GM12891 (cell line): ENCODE measurements around the gene AUH.
A peak's percentile ranks its signal among the peaks of the same experiment; 100 is the strongest.

Experiments used
- DNase-seq: peaks from one replicate; pipeline ENCODE4 v3.0.0; 2011; ENCODE audit warnings: low spot score; ENCODE audit not compliant: insufficient read length
- FAIRE-seq: peaks from 2 replicates; lab custom pipeline; 2011; peaks lifted over from hg19 to GRCh38; lab: Jason Lieb, UNC
- PAX5 ChIP-seq: IDR thresholded peaks from 2 replicates; pipeline ENCODE4 v1.6.1; 2011; ENCODE audit warnings: low read length, moderate library complexity, mild to moderate bottlenecking; ENCODE audit not compliant: insufficient read depth, severe bottlenecking
- POLR2A ChIP-seq: IDR thresholded peaks from 2 replicates; pipeline ENCODE4 v1.6.1; 2011; ENCODE audit warnings: low read depth, low read length, control low read depth
- POLR2AphosphoS5 ChIP-seq: IDR thresholded peaks from 2 replicates; pipeline ENCODE4 v1.6.1; 2011; ENCODE audit warnings: low read depth, low read length, control low read depth
- POU2F2 ChIP-seq: IDR thresholded peaks from 2 replicates; pipeline ENCODE4 v1.6.1; 2011; ENCODE audit warnings: low read depth, mild to moderate bottlenecking, control low read depth, low read length, moderate library complexity
- SPI1 ChIP-seq: IDR thresholded peaks from 2 replicates; pipeline ENCODE4 v1.6.1; 2011; ENCODE audit warnings: low read depth, low read length, control low read depth
- TAF1 ChIP-seq: IDR thresholded peaks from 2 replicates; pipeline ENCODE4 v1.6.1; 2011; ENCODE audit warnings: low read depth, low read length, control low read depth

The AUH gene

DNA sequence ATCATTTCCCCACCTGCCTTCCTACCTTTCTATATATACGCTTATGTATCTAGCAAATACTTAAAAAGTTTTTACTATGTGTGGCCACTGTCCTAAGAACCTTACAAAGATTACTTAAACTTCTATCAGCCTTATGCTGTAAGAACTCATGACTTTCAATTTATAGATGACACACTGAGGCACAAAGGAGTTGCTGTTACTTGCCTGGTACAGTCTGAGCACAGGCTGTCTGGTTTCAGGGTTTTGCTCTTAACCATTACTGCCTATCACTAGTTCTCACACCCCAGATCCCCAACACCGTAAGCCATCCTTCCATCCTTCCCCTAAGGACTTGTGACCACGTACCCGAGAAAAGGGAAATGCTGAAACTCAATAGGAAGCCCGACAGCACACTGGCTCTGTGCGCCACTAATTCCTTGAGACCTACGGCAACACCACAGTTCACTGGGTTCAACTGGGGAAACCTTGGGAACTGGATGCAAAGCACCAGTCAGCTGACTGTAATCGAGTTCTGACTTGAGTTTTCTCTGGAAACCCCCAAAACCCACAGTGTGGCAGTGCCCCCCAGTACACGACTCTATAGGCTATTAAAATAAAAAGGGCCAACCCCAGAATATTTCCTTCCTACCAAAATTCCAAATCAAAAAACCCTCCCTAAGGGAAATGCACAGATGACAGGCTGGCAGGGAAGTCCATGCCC, 56.0 kb downstream of the AUH start:
- FAIRE-seq (no peak), DNase-seq (no peak)
- TF ChIP-seq POLR2A (no peak), POLR2AphosphoS5 (no peak), SPI1 (no peak), PAX5 (no peak), TAF1 (no peak), POU2F2 (no peak)

DNA sequence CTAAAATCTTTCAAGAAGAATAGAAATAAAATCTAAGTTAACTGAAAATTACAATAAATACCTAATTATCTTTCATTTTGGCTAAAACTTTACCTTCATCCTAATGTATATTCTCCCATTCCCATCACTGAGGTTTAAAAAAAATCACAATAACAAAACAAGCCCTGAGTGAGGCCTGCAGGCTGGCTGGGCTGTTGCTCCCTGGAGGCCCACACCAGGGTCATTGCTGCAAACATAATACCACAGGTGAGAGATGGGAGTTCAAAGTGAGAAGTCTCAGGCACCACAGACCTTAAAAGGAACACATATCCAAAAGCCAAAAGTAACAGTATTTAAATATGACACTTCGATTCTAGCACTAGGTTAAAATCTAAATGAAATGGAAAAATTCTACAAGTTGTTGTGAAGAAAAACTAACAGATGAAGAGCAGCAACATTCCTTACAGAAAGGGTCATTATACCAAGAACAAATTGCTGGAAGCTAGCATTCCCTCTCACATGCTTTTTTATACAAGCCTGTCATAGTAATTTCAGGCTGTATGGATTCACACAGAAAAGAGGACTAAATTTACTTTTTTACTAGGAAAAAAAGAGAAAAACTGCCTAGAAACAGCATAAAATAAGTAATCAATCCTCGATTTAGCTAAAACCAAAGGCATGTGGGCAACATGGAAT, 57.8 kb downstream of the AUH start:
- no peak for DNase-seq
- no peak for FAIRE-seq
- TF ChIP-seq POLR2AphosphoS5 (no peak), PAX5 (no peak), POLR2A (no peak), POU2F2 (no peak), TAF1 (no peak), SPI1 (no peak)

GRCh38 chr9:91302831-91303230, 58.9 kb downstream of the AUH start:
- TF ChIP-seq POLR2A (no peak), SPI1 (peak; percentile 48; the same call in 1 of the 2 replicates)
- DNase-seq (no peak), FAIRE-seq (no peak)

GRCh38 chr9:91301161-91301560, 60.6 kb downstream of the AUH start:
- FAIRE-seq, result no peak
- TF ChIP-seq POLR2A, result no peak
- TF ChIP-seq POU2F2, result no peak
- no peak for TF ChIP-seq PAX5
- no peak for TF ChIP-seq SPI1
- TF ChIP-seq TAF1, result no peak
- TF ChIP-seq POLR2AphosphoS5, result no peak
- no peak for DNase-seq

DNA sequence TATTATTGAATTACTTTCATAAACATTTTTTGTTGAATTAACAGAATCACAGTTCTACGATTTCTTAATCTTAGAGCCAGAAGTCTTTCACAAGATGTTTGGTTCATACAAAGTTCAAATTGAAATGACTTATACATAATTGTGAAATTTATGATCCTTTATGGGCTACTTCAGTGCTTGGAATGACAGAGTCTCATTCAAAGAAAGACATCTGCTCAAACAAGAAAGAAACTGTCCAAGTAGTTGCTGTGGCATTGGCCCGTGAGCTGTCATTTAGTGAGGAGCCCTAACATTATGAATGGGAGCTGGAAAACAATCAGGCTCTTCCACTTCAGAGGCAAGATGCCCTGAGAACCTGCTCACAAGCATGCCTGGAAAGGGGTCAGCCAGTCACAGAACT, 63.4 kb downstream of the AUH start:
- FAIRE-seq, result no peak

DNA sequence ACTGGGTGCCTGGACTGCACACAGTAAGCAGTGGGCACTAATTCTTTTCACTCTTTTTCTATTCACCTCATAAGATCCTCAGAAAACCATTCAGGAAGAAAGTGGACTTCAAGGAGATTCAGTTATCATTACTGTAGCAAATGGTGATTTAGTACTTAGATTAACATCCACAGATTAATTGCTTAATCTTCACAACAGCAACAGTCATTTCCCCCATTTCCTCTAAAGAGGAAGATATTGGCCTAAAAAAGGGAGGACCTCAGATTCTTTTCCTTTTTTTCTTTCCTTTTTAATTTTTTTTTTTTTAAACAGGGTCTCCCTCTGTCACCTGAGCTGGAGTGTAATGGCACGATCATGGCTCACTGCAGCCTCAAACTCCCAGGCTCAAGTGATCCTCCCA, 64.4 kb downstream of the AUH start:
- DNase-seq (no peak), FAIRE-seq (no peak)
- TF ChIP-seq POU2F2 (no peak), POLR2AphosphoS5 (no peak), PAX5 (no peak), TAF1 (no peak), POLR2A (no peak), SPI1 (no peak)

More for the DNA sequence above, 63.4 kb downstream of the AUH start:
- TF ChIP-seq POU2F2 (no peak), SPI1 (no peak), POLR2A (no peak), POLR2AphosphoS5 (no peak), TAF1 (no peak), PAX5 (no peak)
- DNase-seq, result no peak

DNA sequence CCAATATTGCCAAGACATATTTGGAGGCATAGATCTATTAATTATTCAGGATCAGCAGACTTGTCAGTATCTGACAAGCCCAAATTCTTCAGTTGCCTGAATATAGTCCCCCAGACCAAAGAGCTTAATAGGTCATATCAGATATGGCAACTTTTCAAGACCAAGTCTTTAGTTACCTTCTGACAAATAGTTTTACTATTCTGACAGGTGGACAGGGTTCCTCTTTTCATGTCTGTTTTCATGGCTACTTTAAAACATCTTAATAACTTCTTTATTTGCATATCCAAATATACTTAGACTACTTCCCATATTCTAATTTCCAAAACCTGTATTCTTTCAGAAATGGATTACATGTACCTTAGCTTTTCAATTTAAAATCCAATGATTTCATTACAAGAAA, 65.4 kb downstream of the AUH start:
- TF ChIP-seq SPI1, result peak; percentile 34; the same call in 1 of the 2 replicates
- TF ChIP-seq POU2F2, result no peak
- no peak for TF ChIP-seq POLR2A
- DNase-seq (no peak), FAIRE-seq (no peak)

DNA sequence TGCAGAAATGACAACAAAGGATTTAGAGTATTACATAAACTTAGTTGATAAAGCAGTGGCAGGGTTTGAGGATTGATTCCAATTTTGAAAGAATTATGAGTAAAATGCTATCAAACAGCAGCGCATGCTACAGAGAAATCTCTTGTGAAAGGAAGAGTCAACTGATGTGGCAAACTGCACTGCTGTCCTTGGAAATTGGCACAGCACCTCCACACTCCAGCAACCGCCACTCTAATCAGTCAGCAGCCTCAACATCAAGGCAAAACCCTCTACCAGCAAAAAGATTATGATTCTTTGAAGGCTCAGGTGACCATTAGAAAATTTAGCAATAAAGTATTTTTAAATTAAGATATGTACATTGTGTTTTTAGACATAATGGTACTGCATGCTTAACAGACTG, 66.4 kb downstream of the AUH start:
- DNase-seq (no peak), FAIRE-seq (no peak)
- no peak for TF ChIP-seq POU2F2
- TF ChIP-seq TAF1, result no peak
- TF ChIP-seq POLR2AphosphoS5, result no peak
- TF ChIP-seq PAX5, result no peak

DNA sequence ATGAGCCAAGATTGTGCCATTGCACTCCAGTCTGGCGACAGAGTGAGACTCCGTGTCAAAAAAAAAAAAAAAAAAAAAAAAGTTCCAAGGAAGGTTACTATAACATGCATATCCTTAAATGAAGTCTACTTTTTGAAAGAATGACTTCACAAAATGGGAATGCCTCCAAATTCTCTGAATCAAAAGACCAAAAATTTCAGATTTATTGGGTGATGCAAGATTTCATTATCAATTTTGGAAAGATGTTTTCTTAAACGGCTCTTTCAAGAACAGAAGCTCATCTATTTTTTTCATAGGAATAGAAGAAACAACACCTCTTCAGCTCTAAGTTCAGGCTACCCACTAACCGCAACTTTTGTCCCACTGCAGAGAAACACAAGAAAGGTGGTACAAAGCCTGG, 69.9 kb downstream of the AUH start:
- TF ChIP-seq SPI1 (no peak), PAX5 (no peak), POLR2AphosphoS5 (no peak), POU2F2 (no peak), TAF1 (no peak), POLR2A (no peak)
- FAIRE-seq (no peak), DNase-seq (no peak)

GRCh38 chr9:91289244-91289643, 72.5 kb downstream of the AUH start:
- no peak for DNase-seq
- no peak for FAIRE-seq
- TF ChIP-seq POLR2A (no peak), TAF1 (no peak), POLR2AphosphoS5 (no peak), SPI1 (no peak), PAX5 (no peak)

DNA sequence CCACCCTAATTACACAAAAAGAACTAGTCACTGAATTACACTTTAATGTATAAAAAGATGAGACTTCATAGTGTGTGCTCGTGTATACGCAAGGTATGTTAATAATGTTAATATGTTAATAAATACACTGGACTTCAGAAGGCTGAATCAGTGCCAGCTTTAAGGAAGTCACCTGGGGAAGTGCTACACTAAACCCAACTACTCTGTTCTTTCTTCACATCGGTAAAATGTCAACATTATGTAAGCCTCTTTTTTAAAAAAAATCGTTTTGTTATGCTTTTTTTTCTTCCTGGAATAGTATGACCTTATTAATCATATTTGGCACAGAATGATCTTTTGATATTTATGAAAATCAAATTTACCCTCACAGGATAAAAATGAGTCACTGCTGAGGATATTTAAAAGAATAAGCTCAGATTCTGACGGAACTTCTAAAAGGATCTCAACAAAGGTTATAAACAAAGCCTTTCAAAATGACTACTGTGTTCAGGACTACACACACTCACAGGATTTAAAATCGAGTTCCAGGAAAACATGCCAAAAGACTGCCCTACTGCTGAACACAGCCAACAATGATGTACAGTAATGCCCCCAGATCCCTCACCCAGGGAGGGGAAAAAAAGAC, 75.9 kb downstream of the AUH start:
- FAIRE-seq, result no peak
- DNase-seq, result no peak
- TF ChIP-seq POLR2AphosphoS5 (no peak), TAF1 (no peak), PAX5 (no peak), POU2F2 (no peak), POLR2A (no peak), SPI1 (no peak)
